ENCODE results near the gene TBC1D22A. TPM values are rescaled to one million over a fixed set of nuclear protein-coding genes. Genes with fewer than 3 reads are reported as not detected.

TBC1D22A gene
- total RNA-seq, 1 experiment from 2014 or later: 14.3 TPM

DNA sequence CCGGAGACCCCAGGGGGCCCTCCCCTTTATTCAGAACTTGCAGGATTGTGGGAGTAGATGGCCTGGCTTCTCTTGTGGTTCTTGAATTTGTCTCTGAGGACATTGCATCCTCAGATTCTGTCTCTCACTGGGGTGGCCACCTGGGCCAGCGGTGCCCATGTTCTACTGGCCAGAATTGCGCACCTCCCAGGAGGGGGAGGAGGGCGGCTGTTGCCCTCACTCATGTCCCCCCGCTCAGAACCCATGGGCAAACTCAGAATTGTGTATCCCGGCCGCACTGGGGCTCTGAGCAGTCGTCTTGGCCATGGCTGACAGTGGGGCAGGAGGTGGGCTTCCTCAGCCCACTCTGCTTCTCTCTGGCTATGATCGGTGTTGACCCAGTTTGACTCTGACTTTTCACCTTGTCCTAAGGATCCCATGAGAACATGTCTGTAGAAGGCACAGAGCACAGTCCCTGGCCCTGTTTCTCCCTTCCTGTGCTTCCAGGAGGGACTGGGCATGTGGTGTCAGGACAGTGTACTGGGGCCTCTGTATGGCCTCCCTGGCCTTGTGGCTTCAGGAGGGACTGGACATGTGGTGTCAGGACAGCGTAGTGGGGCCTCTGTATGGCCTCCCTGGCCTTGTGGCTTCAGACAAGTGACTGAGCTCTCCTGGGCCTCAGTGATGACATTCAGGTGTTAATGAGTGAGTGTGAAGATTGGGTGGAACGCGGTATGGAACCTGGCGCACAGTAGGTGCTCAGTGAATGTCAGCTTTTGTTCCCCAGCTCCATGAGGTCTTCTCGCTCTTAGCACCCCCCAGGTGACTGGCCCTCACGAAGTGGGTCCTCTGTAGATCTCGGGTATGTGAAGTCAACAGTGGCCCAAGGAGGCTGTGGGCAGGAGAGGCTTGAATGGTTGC is 99.3 kb downstream of the TBC1D22A start:
- peaks cover 5% of the 10 kb centered on the region; the same call in 1 of the 2 replicates for H3K4me1 ChIP-seq (ENCODE audit: insufficient read depth, low read length)
- intact Hi-C loops (cut with micrococcal nuclease): no loop called here
- H3F3A ChIP-seq (ENCODE audit: low read length, unreplicated experiment): no peaks in the 10 kb centered on the region
- ChIA-PET POLR2A (ENCODE audit: unreplicated experiment) (no interaction called here), CTCF (no interaction called here)
- H4K20me1 ChIP-seq (ENCODE audit: low read length): no peaks in the 10 kb centered on the region
- DNase-seq: no peak
- no peak overlapping the region for H3K9ac ChIP-seq (ENCODE audit: low read length)
- H2AFZ ChIP-seq (ENCODE audit: low read length): no peak overlapping the region
- no peak for TF ChIP-seq EZH2phosphoT487 (IDR thresholded peaks at IDR 0.05; ENCODE audit: borderline replicate concordance, low read length)
- no peak for TF ChIP-seq EZH2 (IDR thresholded peaks at IDR 0.05; ENCODE audit: low read length, unreplicated experiment)
- no peak for TF ChIP-seq CTCF (conservative IDR thresholded peaks at IDR 0.05; ENCODE audit: low read depth, low read length)
- no peaks in the 10 kb centered on the region for H3K9me3 ChIP-seq (ENCODE audit: low read length)
- H3K9me2 ChIP-seq (replicated peaks; ENCODE audit: low read length): no peaks in the 10 kb centered on the region
- H3K27me3 ChIP-seq (ENCODE audit: low read length): no peaks in the 10 kb centered on the region
- no peaks in the 10 kb centered on the region for H3K36me3 ChIP-seq (ENCODE audit: low read depth, low read length)
- ATAC-seq: no peak
- H3K79me2 ChIP-seq (ENCODE audit: low read length): no peaks in the 10 kb centered on the region
- BruUV-seq (replicated peaks): no TSS peak
- H3K4me3 ChIP-seq (ENCODE audit: low read length): no peak overlapping the region
- no peak overlapping the region for H3K27ac ChIP-seq (ENCODE audit: low read length)
- H3K4me2 ChIP-seq (ENCODE audit: low read length): no peak overlapping the region

DNA sequence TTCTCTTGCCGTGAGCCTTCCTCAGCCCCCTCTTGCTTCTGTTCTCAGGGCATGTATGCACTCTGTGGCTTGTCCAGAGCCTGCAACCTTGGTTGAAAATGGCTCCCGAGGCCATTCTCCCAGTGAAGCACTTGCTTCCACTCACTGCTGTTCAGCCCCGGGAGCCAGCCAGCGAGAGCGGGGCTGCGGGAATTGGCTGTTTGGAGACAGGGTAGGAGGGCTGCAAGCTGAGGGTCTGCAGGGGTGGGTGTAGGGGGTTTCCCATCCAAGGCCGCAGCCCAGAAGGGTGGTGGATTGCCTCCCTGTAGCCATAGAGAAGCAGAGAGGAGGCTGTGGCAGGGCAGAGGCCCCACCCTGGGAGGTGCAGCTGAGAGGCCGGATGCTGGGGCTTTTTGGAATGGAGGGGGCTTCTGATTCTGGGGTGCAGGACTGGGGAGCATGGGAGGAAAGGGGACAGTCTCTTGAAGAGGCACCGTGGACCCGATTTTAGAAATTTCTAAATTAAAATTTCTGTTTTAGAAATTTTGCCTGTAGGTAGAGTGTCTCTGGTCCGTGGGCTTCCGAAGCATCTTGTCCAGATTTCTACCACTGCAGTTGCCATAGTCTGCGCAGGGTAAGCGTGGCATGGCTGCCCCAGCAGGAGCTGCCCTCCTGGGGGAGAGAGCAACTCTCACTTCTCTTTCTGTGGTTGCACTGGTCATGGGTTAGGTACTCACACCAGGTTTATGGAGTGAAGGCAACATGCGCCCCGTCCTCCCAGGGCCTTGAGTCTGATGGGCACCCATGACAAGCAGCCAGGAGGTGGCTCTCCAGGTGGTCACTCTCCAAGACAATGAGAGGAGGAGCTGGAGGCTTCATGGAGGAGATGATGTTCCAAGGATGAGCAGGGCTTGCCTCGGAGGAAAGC is 100.2 kb downstream of the TBC1D22A start:
- H4K20me1 ChIP-seq (ENCODE audit: low read length): 0 out of 2 replicates have a peak, but pooled peaks cover 4% of the 10 kb centered on the region
- H3K27ac ChIP-seq (ENCODE audit: low read length): no peak overlapping the region
- H3K9me3 ChIP-seq (ENCODE audit: low read length): no peaks in the 10 kb centered on the region
- no peak overlapping the region for H3K9ac ChIP-seq (ENCODE audit: low read length)
- no peaks in the 10 kb centered on the region for H3F3A ChIP-seq (ENCODE audit: low read length, unreplicated experiment)
- peaks cover 10% of the 10 kb centered on the region; the same call in 1 of the 2 replicates for H3K4me1 ChIP-seq (ENCODE audit: insufficient read depth, low read length)
- TF ChIP-seq EZH2 (IDR thresholded peaks at IDR 0.05; ENCODE audit: low read length, unreplicated experiment) (no peak), CTCF (conservative IDR thresholded peaks at IDR 0.05; ENCODE audit: low read depth, low read length) (no peak), EZH2phosphoT487 (IDR thresholded peaks at IDR 0.05; ENCODE audit: borderline replicate concordance, low read length) (no peak)
- no peak overlapping the region for H3K4me3 ChIP-seq (ENCODE audit: low read length)
- intact Hi-C loops (cut with micrococcal nuclease): no loop called here
- no peak for ATAC-seq
- no peaks in the 10 kb centered on the region for H3K36me3 ChIP-seq (ENCODE audit: low read depth, low read length)
- CTCF ChIA-PET: no interaction called here
- H3K9me2 ChIP-seq (replicated peaks; ENCODE audit: low read length): no peaks in the 10 kb centered on the region
- POLR2A ChIA-PET (ENCODE audit: unreplicated experiment): no interaction called here
- no peaks in the 10 kb centered on the region for H3K79me2 ChIP-seq (ENCODE audit: low read length)
- no TSS peak for BruUV-seq (replicated peaks)
- H2AFZ ChIP-seq (ENCODE audit: low read length): no peak overlapping the region
- H3K4me2 ChIP-seq (ENCODE audit: low read length): no peak overlapping the region
- H3K27me3 ChIP-seq (ENCODE audit: low read length): no peaks in the 10 kb centered on the region
- DNase-seq: no peak

Measured in PC-3 (cell line).